ENCODE measurements around the gene AGBL1.

DNA sequence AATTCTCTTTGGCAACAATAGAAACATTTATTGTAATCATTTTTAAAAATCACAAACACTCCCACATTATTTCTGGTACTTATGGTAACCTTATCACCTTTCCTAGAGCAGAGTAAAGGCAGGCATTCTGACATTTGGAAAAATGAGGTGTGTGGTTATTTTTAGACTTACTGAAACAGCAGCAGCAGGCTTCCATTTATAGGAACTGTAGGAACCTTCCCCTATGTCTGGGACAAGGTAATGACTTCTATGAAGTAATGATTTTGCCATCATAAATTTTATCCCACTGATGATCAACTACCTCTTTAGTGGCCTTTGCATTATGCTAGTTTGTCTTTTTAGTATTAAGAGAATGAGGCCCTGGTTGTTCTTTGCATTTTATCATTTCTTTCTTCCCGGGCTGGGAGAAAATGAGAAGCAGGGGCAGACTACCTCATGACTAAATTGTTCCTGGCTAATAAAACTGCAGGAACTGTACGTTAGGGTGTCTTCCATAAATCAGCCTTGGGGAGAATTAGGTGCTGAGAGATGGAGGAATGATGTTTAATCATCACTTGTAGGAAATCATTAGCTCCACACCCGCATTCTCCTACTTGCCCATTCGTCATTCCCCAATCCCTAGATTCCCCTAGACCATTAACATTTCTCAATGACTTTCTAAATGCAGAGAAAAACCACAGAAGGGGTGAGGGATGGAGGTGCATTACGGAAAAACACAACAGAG lies 680.3 kb downstream of the AGBL1 start:
- TF ChIP-seq POLR2A (IDR thresholded peaks at IDR 0.05; ENCODE audit: low read depth, low read length) (no peak), POLR2AphosphoS5 (IDR thresholded peaks at IDR 0.05; ENCODE audit: low read depth, low read length) (no peak), TAF1 (IDR thresholded peaks at IDR 0.05; ENCODE audit: borderline replicate concordance, low read depth, low read length) (no peak)

Measured in GM12892 (cell line).